Caco-2 (cell line): ENCODE results near the gene QDPR. TPM values are rescaled to one million over a fixed set of nuclear protein-coding genes. Genes with fewer than 3 reads are reported as not detected.

Experiments
- BruUV-seq: library from RNA; stranded (reverse); fragments of 400-500 nt; replicated peaks from 2 replicates; lab custom pipeline; 2021; lab: Mats Ljungman, UMichigan
- CTCF ChIA-PET: fragments of 300-600 bp; sonication (Branson Sonifier 250); formaldehyde crosslinking; loops from one replicate; lab custom pipeline; 2022; ENCODE audit warnings: antibody characterized with exemption; lab: Charles Lee
- POLR2A ChIA-PET: fragments of 300-600 bp; sonication (Branson Sonifier 250); formaldehyde crosslinking; loops from one replicate; lab custom pipeline; 2022; ENCODE audit warnings: antibody characterized with exemption; lab: Charles Lee
- DNase-seq, 2 experiments: peaks; one replicate each; pipeline versions ENCODE4 v3.0.0 to v3.0.0-alpha.2; 2020 to 2022
- H3K27me3 ChIP-seq: replicated peaks from 2 replicates; pipeline ENCODE4 v1.6.0; 2011; ENCODE audit warnings: low read length; ENCODE audit not compliant: control insufficient read depth, insufficient read depth
- H3K36me3 ChIP-seq: 2 replicates; pipeline ENCODE4 v1.5.1; 2011; ENCODE audit warnings: low read length; ENCODE audit not compliant: control insufficient read depth, insufficient read depth
- H3K4me1 ChIP-seq: fragments of 250-450 bp; sonication (Bioruptor Pico); 2 replicates; pipeline ENCODE4 v1.5.1; 2020; ENCODE audit warnings: mild to moderate bottlenecking
- H3K4me3 ChIP-seq: 2 replicates; pipeline ENCODE4 v1.5.1; 2011; ENCODE audit warnings: low read depth, mild to moderate bottlenecking, control low read depth, low read length
- H3K9me3 ChIP-seq: fragments of 250-450 bp; sonication (Bioruptor Pico); 2 replicates; pipeline ENCODE4 v1.5.1; 2020; ENCODE audit warnings: mild to moderate bottlenecking, moderate library complexity
- H3K27ac Mint-ChIP-seq: one replicate; pipeline ENCODE4 v1.8.0; 2022; ENCODE audit warnings: mixed read lengths; ENCODE audit not compliant: unreplicated experiment
- H3K27me3 Mint-ChIP-seq: one replicate; pipeline ENCODE4 v1.8.0; 2022; ENCODE audit warnings: mixed read lengths; ENCODE audit not compliant: insufficient read depth, unreplicated experiment
- H3K36me3 Mint-ChIP-seq: one replicate; pipeline ENCODE4 v1.8.0; 2022; ENCODE audit warnings: mild to moderate bottlenecking, mixed read lengths; ENCODE audit not compliant: insufficient read depth, unreplicated experiment
- H3K4me1 Mint-ChIP-seq: one replicate; pipeline ENCODE4 v1.8.0; 2022; ENCODE audit warnings: low read depth, mixed read lengths; ENCODE audit not compliant: unreplicated experiment
- H3K4me3 Mint-ChIP-seq: one replicate; pipeline ENCODE4 v1.8.0; 2022; ENCODE audit warnings: mild to moderate bottlenecking, moderate library complexity, mixed read lengths; ENCODE audit not compliant: unreplicated experiment
- H3K9me3 Mint-ChIP-seq: one replicate; pipeline ENCODE4 v1.8.0; 2022; ENCODE audit warnings: mixed read lengths; ENCODE audit not compliant: unreplicated experiment
- CTCF ChIP-seq, 2 experiments: fragments of 200-600 bp in 1 of 2; IDR thresholded peaks; 1 replicate in 1 of 2; 2 replicates in 1 of 2; pipeline versions ENCODE4 v1.5.1 to v1.8.0; 2011 to 2022; ENCODE audit warnings: antibody characterized with exemption in 1 of 2, control low read depth in 1 of 2, inconsistent platforms in 1 of 2, low read depth in 1 of 2, low read length in 1 of 2, mild to moderate bottlenecking in 1 of 2, moderate library complexity in 1 of 2; ENCODE audit not compliant: insufficient read depth in 1 of 2, severe bottlenecking in 1 of 2, unreplicated experiment in 1 of 2
- intact Hi-C: fragments of 100-400 bp; cut with micrococcal nuclease; formaldehyde crosslinking; loops from one replicate; pipeline ENCODE4 v1.10.0; 2022; ENCODE audit not compliant: unreplicated experiment
- total RNA-seq: library from RNA; stranded (reverse); gene quantifications from 2 replicates; pipeline ENCODE4 v1.2.3, GENCODE V29; 2022

Gene QDPR
- total RNA-seq, 1 experiment from 2014 or later: 47.3 TPM

GRCh38 chr4:17514865-17515264 is 3.0 kb upstream of the QDPR start, which contains the start of gene CLRN2:
TSS of gene CLRN2 (plus strand) at chr4:17515165. CDS start at chr4:17515267, 102 bp downstream.
- TF ChIP-seq CTCF (IDR thresholded peaks at IDR 0.05; ENCODE audit: insufficient read depth in 1 of 2, low read depth in 1 of 2, low read length in 1 of 2, severe bottlenecking in 1 of 2, unreplicated experiment in 1 of 2): no peak
- no peaks in the 10 kb centered on the region for H3K27me3 Mint-ChIP-seq

GRCh38 chr4:17512973-17513665 is 1.2 kb upstream of the QDPR start:
- intact Hi-C loops: loop anchor here (1.0 kb wide), 1 partner anchor 24 kb away; no protein-coding TSS in a partner anchor
- Histone ChIP-seq H3K9me3 (no peaks in the 10 kb centered on the region), H3K4me3 (no peak overlapping the region), H3K27me3 (no peaks in the 10 kb centered on the region), H3K36me3 (no peaks in the 10 kb centered on the region; the same call in 1 of the 2 replicates), H3K4me1 (peaks cover 8% of the 10 kb centered on the region)
- Mint-ChIP-seq H3K27ac (no peak overlapping the region), H3K9me3 (no peaks in the 10 kb centered on the region), H3K27me3 (no peaks in the 10 kb centered on the region), H3K36me3 (peaks cover 12% of the 10 kb centered on the region), H3K4me3 (peak overlapping the region; percentile 83), H3K4me1 (no peaks in the 10 kb centered on the region)
- ChIA-PET CTCF (interaction anchor here (1.4 kb wide), 1 partner anchor 19 kb away, joined by 5 read pairs; no protein-coding TSS in a partner anchor), POLR2A (no interaction called here)
- no TSS peak for BruUV-seq
- no peak for DNase-seq
- TF ChIP-seq CTCF (IDR thresholded peaks at IDR 0.05; ENCODE audit: insufficient read depth in 1 of 2, low read depth in 1 of 2, low read length in 1 of 2, severe bottlenecking in 1 of 2, unreplicated experiment in 1 of 2): no peak

More at GRCh38 chr4:17514865-17515264, 3.0 kb upstream of the QDPR start, which contains the start of gene CLRN2:
- H3K9me3 ChIP-seq: no peaks in the 10 kb centered on the region
- H3K4me3 ChIP-seq: no peak within 1 kb of the TSS
- DNase-seq: no peak
- no peaks in the 10 kb centered on the region for H3K36me3 ChIP-seq
- Mint-ChIP-seq H3K9me3 (no peaks in the 10 kb centered on the region), H3K4me3 (no peak within 1 kb of the TSS), H3K36me3 (no peaks in the 10 kb centered on the region), H3K27ac (no peak within 1 kb of the TSS), H3K4me1 (no peaks in the 10 kb centered on the region)
- intact Hi-C loops: no loop called here
- no TSS peak for BruUV-seq
- CTCF ChIA-PET: no interaction called here
- POLR2A ChIA-PET: no interaction called here
- H3K4me1 ChIP-seq: peaks cover 8% of the 10 kb centered on the region
- H3K27me3 ChIP-seq: no peaks in the 10 kb centered on the region

GRCh38 chr4:17511509-17511949 is 361 bp downstream of the QDPR start:
- CTCF ChIA-PET: interaction anchor here (1.4 to 1.5 kb wide), 2 partner anchors 17 to 40 kb away, joined by 5 to 8 read pairs; no protein-coding TSS in a partner anchor
- Mint-ChIP-seq H3K4me3 (peak overlapping the region; percentile 83), H3K27me3 (no peaks in the 10 kb centered on the region), H3K27ac (peak overlapping the region; percentile 79), H3K36me3 (peaks cover 12% of the 10 kb centered on the region), H3K9me3 (no peaks in the 10 kb centered on the region), H3K4me1 (no peaks in the 10 kb centered on the region)
- H3K4me1 ChIP-seq: peaks cover 8% of the 10 kb centered on the region
- no peaks in the 10 kb centered on the region for H3K9me3 ChIP-seq
- peak; percentile 52 to 55 for DNase-seq
- no peaks in the 10 kb centered on the region; the same call in 1 of the 2 replicates for H3K36me3 ChIP-seq
- peak overlapping the region; percentile 68 for H3K4me3 ChIP-seq
- BruUV-seq: TSS peak; percentile 47
- intact Hi-C loops: no loop called here
- H3K27me3 ChIP-seq: no peaks in the 10 kb centered on the region
- POLR2A ChIA-PET: no interaction called here
- no peak for TF ChIP-seq CTCF (IDR thresholded peaks at IDR 0.05; ENCODE audit: insufficient read depth in 1 of 2, low read depth in 1 of 2, low read length in 1 of 2, severe bottlenecking in 1 of 2, unreplicated experiment in 1 of 2)
